HG02973 (cell line): ENCODE measurements around the gene WNK1.
"Not testable (repeated sequence)": the region's sequence is repeated elsewhere in the genome, so short reads cannot be mapped to it uniquely, and the experiment has no call there.

Experiments used
- ATAC-seq: cut with Tn5 transposase; IDR thresholded peaks from one replicate; pipeline ENCODE4 v1.9.1; 2021; ENCODE audit warnings: moderate library complexity; ENCODE audit not compliant: unreplicated experiment

Gene WNK1

DNA sequence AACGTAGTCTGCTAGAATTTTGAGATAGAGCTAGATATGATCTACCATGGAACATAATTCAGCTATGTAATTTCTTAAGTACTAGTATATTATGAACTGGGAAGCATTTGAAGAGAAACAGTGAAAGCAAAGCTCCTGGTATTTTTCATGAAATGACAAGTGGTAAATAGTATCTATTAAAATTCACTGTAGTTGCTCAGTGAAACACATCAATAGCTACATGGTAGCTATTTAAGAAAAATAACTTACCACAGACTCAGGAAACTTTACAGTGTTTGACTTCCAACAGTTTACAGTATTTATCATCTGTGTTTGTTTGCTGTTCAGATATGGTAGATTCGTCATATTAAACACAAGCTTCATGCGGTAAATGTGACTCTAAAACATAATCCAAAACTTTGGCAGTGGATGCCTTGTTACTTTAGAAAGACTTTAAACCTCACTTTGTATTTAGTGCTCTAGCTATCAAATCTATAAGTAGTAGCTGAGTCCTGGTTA is 25.2 kb downstream of the WNK1 start:
- ATAC-seq = no peak

DNA sequence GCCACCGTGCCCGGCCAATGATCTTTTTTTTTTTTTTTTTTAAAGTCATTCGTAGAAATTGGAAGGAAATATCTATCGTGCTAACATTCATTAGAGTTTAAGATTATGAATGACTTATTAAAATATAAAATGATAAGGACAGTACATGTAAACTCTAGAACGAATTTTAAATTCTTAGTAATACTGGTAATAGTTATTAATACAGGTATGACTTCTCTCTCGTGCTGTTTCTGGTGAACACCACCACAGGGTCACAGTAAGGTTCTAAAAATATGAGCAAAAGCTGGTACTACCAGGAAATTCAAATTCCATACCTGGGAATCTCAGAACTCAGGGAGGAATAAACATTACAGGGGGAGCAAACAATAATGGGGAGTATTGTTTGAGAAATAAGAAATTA is 26.2 kb downstream of the WNK1 start:
- no peak for ATAC-seq

DNA sequence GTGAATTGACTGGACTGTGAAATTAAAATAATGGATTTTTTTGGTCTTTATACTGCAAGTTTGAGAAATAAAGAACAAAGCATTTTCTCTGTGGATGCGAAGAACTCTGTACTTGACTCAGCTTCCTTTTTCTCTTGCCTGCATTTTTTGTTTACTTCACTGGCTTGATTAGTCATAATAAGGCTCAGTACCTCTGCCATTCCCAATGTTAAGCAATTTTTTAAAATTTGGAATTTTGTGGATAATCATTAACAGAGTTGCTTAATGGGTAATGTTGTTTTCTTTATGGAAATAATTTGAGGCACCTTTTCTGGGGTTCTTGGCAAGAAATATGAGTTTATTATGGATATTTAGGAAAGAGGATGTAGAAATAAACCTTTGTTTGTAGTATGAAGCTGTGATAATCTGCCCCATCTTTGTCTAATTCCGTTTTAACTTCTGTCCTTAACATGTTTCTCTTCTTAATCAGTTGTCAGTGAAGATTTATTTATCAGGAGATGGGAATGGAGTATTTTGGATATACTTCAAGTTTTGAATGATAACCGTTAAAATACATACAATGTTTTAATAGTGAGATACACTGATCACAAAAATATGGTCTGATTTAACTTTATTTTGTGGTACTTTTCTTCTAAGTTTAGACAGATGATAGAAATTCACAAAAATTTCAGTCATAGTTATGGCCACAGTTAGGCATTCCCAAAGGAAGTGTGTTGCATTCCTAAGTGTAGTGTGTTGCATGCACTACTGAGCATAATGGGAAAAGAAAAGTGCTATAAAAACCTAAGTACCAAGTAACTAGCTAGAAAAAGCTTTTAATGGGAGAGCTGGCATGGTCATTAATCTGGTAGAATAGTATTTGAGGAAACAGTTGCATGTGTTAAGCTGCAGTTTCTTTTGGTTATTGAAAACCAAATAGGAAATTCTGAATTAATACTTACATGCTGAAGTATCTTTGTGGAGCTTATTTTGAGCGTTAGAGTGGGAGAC is 27.7 kb downstream of the WNK1 start:
- ATAC-seq = no peak

DNA sequence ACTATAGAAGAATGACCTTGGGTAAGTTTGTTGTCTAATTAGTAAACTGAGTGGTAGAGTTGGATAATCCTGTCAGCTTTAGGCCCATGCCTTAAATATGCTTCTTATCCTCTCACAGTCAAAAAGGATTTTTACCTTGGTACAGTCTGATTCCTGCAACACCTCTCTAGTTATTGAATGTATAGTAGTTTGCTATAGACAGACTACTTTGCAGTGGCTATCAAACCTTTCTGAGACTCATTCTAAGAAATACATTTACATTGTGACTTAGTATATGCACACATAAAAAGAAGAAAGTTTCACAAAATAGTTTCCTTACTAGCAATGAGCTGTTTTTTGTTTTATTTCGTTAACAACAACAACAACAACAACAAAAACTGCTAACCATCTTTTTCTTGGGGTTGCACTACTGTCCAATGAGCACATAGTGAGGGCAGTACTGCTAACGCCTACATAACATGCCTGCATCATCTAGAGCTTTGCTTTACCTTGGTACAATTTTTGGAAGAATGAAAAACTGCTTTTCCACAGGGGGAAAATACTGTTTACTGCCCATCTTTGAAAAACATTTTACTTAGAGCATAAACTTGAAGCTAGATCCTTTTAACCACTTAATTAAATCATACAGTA is 28.5 kb downstream of the WNK1 start:
- no peak for ATAC-seq

DNA sequence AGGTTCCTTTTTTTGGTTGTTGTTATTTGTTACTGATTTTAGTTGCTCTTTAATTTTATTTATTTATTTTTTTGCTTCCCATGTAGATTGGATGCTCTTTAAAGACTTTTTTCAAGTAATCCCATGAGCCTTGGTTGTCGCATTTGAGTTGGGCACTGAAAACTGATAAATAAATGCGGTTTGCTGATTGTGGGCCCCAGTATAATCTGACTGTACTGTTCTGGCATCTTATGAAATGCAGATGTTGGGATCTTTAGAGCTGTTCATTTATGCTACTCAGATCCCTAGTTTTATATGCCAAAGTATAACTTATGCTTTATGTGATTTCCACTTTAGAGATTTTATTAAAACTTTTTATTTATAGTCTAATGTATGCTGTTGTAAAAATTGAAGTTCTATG is 33.3 kb downstream of the WNK1 start:
- ATAC-seq = no peak

DNA sequence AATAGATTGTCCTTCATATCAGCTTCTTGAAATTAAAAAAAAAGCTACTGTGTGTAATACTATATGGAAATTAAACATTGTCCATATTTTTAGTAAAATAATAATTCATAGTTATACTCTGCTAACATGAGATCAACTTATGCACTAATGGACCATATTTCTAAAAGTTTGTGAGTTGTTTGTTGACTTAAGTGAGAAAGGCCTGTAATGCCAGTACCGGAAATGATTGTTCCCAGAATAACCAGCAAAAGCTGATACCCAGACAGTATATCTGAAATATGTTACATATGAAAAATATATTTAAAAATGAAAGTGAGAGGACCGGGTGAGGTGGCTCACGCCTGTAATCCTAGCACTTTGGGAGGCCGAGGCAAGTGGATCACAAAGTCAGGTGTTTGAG is 35.9 kb downstream of the WNK1 start:
- no peak for ATAC-seq

DNA sequence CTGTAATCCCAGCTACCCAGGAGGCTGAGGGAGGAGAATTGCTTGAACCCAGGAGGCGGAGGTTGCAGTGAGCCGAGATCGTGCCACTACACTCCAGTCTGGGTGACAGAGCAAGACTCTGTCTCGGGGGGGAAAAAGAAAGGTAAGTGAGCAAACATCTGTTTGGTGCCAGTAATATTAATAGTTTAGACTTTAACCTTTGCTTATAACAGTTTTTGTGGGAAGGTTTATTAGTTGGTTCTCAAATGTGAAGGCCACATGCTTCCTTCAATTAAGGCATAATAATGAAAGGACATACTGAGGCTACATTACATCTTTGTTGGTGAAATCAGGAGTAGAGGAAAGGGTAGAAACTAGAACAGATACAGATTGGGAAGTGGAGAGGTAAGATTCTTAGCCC is 36.4 kb downstream of the WNK1 start:
- ATAC-seq = not testable (repeated sequence)

DNA sequence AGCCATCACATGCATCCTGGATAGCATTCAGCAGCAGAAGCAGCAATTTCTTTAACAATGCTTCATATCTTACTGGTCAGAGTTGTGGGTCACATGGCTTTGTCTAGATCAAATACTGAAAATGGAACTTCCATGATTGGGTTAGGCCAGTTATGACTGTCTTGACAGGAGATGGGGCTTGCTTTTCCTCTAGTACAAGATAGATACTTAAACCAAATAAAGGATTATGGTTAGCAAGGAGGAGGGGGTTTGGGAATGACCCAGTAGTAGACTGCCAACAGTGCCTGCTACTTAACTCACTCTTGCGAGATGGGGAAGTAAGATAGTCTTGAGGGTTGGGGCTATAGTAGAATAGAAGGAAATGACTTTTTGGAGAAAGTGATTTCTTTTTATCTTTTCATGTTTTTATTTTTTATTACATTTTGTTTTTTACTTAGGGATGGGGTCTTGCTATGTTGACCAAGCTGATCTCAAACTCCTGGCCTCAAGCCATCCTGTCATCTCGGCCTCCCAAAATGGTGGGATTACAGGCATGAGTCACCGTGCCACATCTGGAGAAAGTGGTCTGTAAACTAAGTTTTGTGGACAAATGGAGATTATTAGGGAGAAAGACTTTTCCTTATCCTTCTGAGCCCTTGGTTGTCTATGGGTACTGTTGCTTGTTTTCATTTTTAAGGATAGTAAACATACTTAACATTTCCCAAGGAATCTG is 37.6 kb downstream of the WNK1 start:
- ATAC-seq = no peak

DNA sequence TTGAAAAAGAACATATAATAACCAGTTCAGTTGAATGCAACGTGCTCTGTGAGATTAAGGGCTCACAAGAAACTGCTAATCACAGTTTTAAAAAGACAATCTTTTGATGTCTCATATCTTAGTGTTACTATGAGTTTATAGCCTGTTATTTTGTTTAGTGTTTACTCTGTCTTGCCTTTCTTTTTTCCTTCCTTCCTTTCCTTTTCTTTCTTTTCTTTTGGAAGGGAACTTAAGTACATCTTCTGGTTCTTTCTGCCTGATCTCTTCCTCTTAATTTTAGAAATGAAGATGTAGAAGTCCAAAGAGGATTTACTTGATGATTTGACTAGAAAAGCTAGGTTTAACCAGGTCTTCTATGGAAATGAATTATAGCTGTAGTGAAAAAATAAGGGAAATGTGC is 38.2 kb downstream of the WNK1 start:
- no peak for ATAC-seq

DNA sequence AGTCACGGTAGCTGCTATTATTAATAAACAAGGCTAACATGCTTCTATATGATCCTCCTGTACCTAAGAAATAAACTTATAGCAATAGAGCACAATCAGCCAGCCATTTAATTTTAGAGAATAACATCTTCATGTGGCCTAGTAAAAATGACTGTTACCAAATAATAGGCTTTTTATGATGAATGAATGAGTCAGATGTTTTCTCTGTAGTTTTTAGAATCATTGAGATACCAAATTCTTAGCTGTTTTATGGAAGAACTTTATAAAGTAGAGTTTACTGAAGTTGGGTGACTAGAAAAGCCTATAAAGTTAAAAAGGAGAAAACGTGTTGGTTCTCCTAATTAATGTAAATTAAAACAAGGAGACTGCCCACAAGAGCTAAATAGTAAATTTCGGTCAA is 40.7 kb downstream of the WNK1 start:
- no peak for ATAC-seq

DNA sequence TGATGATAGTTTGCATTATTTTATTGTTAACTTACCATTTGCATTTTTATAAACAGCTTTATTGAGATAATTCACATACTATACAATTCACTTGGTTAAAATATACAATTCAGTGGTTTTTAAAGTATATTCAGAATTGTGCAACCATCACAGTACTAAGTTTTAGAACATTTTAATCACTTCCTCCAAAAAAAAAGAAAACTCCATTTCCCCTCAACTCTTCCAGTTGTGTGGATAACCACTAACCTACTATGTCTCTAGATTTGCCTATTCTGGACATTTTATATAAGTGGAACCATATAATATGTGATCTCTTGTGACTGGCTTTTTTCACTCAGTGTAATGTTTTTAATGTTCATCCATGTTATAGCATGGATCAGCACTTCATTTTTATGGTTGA is 41.3 kb downstream of the WNK1 start:
- no peak for ATAC-seq

DNA sequence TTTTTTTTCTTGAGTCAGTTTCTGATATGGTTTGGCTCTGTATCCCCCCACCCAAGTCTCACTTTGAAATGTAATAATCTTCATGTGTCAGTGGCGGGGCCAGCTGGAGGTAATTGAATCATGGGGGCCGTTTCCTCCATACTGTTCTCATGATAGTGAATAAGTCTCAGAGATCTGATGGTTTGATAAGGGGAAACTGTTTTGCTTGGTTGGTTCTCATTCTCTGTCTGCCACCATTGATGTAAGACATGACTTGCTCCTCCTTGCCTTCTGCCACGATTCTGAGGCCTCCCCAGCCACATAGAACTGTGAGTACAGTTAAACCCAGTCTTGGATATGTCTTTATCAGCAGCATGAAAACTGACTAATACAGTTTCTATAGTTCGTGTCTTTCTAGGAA is 42.9 kb downstream of the WNK1 start:
- no peak for ATAC-seq

DNA sequence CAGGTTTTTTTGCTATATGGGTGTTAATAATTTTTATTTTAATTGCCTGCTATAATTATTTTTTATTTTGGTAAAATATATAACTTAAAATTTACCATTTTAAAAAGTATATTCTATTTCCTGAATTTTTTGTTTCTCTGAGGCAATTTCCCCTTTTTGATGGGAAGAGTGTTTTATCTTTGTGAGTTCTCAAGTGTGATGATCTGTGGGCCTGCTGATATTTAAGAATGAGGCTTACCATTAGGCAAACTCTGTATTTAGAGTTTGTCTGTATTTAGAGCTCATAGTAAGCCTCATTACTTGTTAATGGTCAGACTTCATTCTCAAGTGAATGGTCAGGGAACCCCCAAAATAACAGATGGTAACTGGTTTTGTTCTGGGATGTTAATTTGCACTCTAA is 48.0 kb downstream of the WNK1 start:
- ATAC-seq = no peak

DNA sequence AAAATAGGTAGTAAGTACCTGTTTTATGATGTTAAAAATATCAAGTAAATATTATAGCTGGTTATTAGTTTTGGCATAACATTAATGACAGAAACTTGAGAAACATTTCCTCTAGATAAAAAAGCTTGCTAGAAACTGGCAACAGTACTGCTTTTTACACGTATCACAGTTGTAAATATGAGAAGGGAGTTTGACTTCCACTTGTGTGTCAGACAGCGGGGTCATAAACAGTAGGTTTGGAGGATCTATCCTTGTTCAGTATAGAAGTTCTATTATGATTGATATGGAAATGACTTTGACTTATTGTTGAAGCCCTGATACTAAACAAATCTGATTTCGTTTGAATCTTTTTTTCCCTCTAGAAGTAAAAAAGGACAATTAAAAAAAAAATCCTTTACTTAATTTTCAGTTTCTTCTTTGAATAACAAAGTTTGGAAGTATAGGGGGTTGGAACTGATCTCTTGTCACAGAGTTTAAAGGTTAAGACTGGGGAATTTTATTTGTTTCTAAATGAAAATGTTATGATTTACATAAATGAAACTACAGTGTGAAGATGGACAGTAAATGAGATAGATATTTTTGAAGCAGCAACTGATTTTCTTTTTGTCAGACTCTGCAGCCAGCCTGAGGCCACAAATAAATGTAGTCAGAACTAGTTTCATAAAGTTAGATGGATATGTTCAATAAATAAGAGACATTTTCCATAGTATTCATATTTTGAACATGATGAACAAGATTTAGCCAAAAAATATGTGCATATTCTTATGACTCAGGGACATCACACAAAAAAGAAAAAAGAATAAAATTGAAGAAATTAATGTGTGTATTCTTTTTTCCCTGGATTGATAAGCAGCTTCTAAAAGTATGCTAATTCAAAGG is 50.1 kb downstream of the WNK1 start:
- ATAC-seq = no peak

DNA sequence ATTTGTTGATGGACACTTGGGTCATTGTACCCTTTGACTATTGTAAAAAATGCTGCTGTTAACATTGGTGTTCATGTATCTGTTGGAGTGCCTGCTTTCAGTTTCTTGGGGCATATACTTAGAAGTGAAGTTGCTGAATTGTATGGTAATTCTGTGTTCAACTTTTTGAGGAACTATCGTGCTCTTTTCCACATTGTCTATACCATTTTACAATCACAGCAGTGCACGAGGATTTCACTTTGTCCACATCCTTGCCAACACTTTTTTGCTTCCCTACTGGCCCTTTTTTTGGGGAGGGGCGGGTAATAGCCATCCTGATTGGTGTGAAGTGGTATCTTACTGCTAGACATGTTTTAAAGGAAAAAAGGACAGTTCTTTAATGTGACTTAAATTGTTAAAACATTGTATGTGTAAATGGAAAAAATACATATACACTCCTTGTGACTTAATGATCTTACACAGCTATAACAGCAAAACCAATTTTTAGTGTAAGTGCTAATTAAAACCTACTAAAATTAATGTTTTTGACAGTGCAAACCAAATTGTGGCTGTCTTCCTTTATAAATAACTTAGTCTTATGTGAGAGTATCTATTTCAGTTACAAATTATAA is 52.7 kb downstream of the WNK1 start:
- no peak for ATAC-seq

DNA sequence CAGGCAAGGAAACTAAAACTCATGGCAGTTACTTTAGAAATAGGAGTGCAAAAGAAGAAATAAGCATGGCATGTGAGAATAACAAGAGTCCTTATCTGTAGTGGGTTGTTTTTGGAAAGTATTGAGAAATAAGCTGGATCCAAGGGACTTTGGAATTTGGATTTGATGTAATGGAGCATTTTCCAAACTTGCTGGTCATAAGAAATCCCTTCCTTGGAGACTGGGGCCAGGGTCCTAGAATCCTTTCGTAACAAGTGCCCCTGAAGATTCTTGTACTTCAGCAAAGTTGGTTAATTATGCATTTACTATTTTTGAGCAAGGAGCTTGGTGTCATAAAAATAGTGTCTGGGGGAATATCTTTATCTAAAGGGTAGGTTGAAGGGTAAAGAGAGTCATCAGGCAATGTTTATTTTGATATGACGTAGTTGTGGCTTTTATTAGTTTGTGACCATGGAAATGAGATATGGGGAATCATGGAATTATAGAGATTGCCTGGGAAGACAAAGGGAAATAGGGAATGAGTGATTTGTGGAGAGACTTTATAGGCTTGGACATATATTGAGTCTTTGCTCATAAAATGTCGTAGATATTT is 53.9 kb downstream of the WNK1 start:
- ATAC-seq = no peak

DNA sequence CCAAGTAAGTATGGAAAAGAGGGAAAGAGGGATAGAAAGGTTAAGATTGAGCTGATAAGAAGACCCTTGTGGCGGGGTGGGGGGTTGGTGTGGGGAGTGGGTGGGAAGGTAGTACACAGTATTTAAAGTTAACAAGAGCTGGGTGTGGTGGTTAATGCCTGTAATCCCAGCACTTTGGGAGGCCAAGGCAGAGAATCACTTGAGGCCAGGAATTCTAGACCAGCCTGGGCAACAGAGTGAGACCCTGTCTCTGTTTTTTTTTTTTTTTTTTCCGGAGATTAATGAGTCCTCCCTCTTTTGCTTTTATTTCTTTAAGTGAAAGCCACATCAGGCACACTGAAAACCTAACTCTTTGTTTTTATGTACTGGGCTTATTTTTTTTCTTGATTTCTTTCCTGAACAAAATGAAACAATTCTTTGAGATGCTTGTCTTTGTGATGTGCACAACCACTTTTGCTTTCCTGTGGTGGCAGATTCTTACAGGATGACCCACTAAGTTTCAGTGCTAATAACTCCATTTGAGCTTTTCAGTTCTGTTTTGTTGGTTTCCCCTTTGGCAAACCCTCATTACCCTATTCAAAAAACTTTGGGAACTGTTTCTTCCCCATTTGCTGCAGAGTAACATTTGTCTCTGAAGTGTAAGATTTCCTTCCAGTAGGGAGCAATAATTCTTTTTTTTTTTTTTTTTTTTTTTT is 54.8 kb downstream of the WNK1 start:
- ATAC-seq = no peak

DNA sequence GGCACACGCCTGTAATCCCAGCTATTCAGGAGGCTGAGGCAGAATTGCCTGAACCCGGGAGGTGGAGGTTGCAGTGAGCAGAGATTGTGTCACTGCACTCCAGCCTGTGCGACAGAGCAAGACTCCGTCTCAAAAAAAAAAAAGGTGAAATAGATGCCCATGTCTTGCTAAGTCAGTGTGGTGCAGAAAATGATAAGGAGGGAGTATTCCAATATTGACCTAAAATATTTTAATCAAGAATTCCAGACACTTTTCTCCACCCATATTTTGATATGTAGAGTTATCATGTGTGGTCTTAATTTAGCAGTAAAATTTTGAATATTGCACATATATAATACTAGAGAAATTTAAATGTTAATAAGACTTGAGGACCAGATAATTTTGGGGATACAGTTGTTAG is 57.7 kb downstream of the WNK1 start:
- ATAC-seq = no peak
